T-helper 2 cell treated with Interferon-gamma antibody and Interleukin-4, amounts not matched to agents 100 ng/mL and 5 ng/mL, for 36 hours (primary cell): Measurements from ENCODE around the gene DHRS7B. TPM values are rescaled to one million over a fixed set of nuclear protein-coding genes. Genes with fewer than 3 reads are reported as not detected.
"Not testable (repeated sequence)": the region's sequence is repeated elsewhere in the genome, so short reads cannot be mapped to it uniquely, and the experiment has no call there.

Source experiments
- intact Hi-C: fragments of 100-400 bp; cut with micrococcal nuclease; formaldehyde crosslinking; loops from one replicate; pipeline ENCODE4 v1.15.1; 2023
- total RNA-seq: library from RNA; stranded (reverse); gene quantifications from 2 replicates; pipeline ENCODE4 v1.2.3, GENCODE V29; 2022

The DHRS7B gene
- total RNA-seq, 1 donor from 2014 or later: 15.1 TPM

DNA sequence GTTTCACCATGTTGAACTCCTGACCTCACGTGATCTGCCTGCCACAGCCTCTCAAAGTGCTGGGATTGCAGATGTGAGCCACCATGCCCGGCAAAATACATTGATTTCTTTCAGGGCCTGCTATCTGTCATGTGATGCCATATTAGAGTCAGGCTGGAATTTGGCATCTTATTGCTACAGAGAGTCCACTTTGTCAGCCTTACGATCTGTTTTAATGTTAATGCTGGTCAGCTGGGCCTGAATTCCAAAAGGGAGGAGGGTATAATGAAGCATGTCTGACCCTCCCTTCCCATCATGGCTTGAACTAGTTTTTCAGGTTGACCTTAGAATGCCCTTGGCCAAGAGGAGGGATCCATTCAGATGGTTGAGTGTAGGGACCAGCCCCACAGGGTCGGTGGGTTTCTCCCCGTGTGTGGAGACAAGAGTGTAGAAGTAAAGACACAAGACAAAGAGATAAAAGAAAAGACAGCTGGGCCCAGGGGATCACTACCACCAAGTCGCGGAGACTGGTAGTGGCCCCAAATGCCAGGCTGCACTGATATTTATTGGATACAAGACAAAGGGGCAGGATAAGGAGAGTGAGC is 19.6 kb upstream of the DHRS7B start:
- intact Hi-C loops: not testable (repeated sequence)

DNA sequence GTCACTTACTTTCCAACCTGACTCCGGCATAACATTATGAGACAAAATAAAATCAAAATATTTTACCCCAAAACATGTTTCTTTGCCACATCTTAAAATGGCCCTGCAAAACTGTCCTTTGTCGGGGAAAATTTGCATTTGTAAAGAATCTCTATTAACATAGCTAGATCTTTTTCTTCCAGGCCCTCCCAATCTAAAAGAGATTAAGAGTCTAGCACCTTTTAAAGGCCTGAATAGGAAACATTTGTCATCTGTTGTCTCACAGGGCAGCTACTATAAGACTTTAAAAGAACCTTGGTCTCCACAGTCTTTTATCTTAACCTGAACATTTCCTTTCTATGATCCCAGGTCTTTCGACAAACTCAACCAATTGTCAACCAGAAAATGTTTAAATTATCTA is 18.1 kb upstream of the DHRS7B start:
- intact Hi-C loops: no loop called here

- intact Hi-C loops: no loop called here
Measured at GRCh38 chr17:21113049-21113690, 13.6 kb upstream of the DHRS7B start.

DNA sequence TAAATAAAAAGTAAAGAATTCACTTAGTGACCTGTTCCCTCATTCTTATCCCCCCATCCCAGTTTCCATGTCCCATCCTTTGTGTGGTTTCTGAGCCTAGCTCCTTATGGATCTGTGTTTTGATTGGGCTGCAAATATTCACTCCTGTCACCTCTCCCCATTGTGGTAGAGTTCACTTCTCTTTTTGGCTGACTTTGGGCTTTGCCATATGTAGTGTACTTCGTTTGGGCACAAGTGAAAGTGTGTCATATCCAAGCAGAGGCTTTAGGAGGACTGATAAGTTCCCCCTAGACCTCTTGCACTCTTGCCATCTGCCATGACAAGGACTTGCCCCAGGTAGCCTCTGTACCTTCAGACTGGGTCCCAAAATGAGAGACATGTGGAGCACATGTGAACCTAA is 13.0 kb upstream of the DHRS7B start:
- intact Hi-C loops: no loop called here

DNA sequence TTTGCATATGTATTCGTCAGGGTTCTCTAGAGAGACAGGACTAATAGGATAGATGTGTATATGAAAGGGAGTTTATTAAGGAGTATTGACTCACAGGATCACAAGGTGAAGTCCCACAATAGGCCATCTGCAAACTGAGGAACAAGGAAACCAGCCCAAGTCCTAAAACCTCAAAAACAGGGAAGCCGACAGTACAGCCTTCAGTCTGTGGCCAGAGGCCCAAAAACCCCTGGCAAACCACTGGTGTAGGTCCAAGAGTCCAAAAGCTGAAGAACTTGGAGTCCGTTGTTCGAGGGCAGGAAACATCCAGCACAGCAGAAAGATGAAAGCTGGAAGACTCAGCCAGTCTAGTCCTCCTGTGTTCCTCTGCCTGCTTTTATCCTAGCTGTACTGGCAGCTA is 12.0 kb upstream of the DHRS7B start:
- intact Hi-C loops: not testable (repeated sequence)

GRCh38 chr17:21119247-21119918 is 7.4 kb upstream of the DHRS7B start:
- intact Hi-C loops: loop anchor here (2.0 kb wide), 1 partner anchor 393 kb away; no protein-coding TSS in a partner anchor

DNA sequence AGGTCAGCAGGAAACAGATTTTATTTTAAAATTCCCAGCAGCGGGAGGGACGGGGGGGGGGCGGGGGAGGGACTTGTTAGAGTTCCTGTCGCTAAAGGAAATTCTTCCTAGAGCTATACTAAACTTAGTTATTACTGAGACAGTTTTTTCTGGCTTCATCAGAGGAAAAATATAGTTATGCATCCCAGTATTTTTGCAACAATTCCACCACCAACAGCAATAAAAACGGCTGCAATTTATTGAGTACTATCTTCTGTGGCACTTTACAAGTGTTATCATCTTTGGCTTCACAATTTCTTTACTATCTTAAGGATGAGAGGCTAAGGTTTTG is 6.9 kb upstream of the DHRS7B start:
- intact Hi-C loops: loop anchor here (2.0 kb wide), 1 partner anchor 393 kb away; no protein-coding TSS in a partner anchor

GRCh38 chr17:21124086-21124485 is 2.7 kb upstream of the DHRS7B start:
- intact Hi-C loops: no loop called here

DNA sequence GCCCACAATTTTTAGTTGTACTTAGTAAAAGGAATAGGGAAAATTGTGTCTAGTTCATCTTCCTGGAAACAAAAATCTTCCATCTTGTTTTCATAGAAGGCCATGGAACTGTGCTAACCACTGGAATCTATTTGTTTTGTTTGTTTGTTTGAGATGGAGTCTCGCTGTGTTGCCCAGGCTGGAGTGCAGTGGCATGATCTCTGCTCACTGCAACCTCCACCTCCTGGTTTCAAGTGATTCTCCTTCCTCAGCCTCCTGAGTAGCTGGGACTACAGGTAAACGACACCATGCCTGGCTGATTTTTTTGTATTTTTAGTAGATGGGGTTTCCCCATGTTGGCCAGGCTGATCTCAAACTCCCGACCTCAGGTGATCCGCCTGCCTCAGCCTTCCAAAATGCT is 2.2 kb upstream of the DHRS7B start:
- intact Hi-C loops: not testable (repeated sequence)

GRCh38 chr17:21125862-21126261 is 902 bp upstream of the DHRS7B start:
- intact Hi-C loops: loop anchor here (1.0 kb wide), 4 partner anchors 27 to 158 kb away; partner anchors contain the start of genes MAP2K3, TMEM11 and USP22

GRCh38 chr17:21127509-21128077 is 829 bp downstream of the DHRS7B start:
- intact Hi-C loops: no loop called here

DNA sequence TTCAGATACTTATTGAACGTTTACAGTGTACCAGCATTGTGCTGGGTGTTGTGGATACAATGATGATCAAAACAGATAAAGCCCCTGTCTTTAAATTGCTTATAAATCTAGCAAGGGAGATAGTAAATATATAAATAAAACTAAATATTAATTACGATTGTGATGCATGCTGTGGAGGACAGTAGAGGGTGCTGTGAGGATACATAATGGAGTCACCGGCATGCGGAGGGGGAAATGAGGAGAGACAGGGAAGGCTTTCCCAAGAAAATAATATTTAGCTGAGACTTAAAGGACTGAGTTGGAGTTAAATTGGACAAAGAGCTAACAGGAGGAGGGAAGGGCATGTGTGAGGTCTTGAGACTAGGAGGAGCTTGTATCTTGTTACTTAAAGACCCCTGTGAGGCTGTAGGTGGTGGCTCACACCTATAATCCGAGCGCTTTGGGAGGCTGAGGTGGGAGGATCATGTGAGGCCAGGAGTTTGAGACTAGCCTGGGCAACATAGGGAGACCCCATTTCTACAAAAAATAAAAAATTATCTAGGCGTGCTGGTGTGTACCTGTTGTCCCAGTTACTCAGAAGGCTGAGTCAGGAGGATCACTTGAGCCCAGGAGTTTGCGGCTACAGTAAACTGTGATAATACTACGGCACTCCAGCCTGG is 2.4 kb downstream of the DHRS7B start:
- intact Hi-C loops: no loop called here

DNA sequence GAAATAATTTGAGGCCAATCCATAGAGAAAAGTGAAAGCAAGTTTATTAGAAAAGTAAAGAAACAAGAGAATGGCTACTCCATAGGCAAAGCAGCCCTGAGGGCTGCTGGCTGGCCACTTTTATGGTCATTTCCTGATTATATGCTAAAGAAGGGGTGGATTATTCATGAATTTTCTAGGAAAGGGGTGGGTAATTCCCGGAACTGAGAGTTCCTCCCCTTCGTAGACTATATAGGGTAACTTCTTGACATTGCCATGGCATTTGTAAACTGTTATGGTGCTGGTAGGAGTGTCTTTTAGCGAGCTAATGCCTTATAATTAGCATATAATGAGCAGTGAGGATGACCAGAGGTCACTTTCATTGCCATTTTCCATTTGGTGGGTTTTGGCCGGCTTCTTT is 4.4 kb downstream of the DHRS7B start:
- intact Hi-C loops: no loop called here

DNA sequence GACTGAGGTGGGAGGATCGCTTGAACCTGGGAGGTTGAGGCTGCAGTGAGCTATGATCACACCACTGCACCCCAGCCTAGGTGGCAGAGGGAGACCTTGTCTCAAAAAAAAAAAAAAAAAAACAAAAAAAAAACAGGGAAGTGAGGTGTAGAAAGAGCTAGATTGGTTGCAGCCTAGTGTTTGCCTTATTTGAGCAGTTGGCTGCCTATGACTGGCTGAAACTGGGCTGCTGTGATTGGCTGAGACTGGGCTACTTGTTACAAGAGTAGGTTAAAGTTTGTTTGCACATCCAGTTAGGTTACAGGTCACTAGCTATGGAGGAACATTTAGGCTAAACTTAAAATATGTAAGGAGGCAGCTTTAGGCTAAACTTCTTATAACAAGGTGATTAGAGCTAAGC is 5.7 kb downstream of the DHRS7B start:
- intact Hi-C loops: no loop called here

GRCh38 chr17:21134559-21134958 is 7.8 kb downstream of the DHRS7B start:
- intact Hi-C loops: no loop called here

GRCh38 chr17:21140911-21141310 is 14.1 kb downstream of the DHRS7B start:
- intact Hi-C loops: no loop called here

GRCh38 chr17:21141331-21141730 is 14.6 kb downstream of the DHRS7B start:
- intact Hi-C loops: no loop called here

DNA sequence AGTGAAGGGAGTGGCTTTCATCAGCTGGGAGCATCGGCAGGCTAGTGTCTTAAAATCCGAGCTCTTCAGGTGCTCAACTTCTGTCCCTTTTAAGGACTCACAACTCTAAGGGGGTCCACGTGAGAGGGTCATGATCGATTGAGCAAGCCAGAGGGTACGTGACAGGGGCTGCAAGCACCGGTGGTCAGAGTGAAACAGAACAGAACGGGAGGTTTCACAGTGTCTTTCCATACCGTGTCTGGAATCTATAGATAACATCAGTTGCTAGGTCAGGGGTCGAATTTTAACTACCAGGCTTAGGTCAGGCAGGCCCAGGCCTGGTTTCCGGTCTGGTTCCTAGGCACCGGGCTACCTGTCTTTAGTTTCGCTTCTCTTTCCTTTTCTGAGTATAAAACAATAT is 15.3 kb downstream of the DHRS7B start:
- intact Hi-C loops: not testable (repeated sequence)

GRCh38 chr17:21143695-21144094 is 16.9 kb downstream of the DHRS7B start:
- intact Hi-C loops: no loop called here

- intact Hi-C loops: not testable (repeated sequence)
Measured at GRCh38 chr17:21144299-21144698, 17.5 kb downstream of the DHRS7B start.

DNA sequence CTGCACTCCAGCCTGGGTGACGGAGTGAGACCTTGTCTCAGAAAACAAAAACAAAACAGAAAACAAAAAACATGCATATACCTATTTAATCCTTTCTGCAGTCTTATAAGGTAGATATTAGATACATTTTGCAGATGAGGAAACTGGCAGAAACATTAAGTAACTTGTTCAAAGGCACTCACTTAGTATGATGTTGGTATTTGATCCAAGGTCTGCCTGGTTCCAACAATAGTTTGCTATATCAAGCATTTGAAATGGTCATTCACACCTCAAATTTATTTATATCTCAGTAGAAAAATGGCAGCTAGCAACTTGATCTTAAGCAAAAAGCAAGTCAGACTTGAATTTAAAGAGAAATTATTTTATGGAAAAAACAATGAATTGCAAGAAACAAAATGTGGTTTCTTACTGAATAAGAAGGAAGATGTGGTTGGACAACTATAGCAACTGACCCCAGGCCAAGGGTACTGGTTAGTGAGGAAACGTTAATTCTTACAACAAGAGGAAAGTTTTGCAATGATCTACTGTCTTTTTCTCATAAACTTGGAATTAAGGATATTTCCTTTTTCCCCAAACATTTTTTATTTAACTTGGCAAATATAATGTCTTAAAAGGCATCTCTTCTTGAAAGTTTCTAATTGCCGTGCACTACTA is 19.7 kb downstream of the DHRS7B start:
- intact Hi-C loops: no loop called here
